GM12891 (cell line): ENCODE results near the gene ASCL2.

Source experiments
- DNase-seq: peaks from one replicate; pipeline ENCODE4 v3.0.0; 2011; ENCODE audit warnings: low spot score; ENCODE audit not compliant: insufficient read length
- FAIRE-seq: peaks from 2 replicates; lab custom pipeline; 2011; peaks lifted over from hg19 to GRCh38; lab: Jason Lieb, UNC
- PAX5 ChIP-seq: IDR thresholded peaks from 2 replicates; pipeline ENCODE4 v1.6.1; 2011; ENCODE audit warnings: low read length, moderate library complexity, mild to moderate bottlenecking; ENCODE audit not compliant: insufficient read depth, severe bottlenecking
- POLR2A ChIP-seq: IDR thresholded peaks from 2 replicates; pipeline ENCODE4 v1.6.1; 2011; ENCODE audit warnings: low read depth, low read length, control low read depth
- POLR2AphosphoS5 ChIP-seq: IDR thresholded peaks from 2 replicates; pipeline ENCODE4 v1.6.1; 2011; ENCODE audit warnings: low read depth, low read length, control low read depth
- POU2F2 ChIP-seq: IDR thresholded peaks from 2 replicates; pipeline ENCODE4 v1.6.1; 2011; ENCODE audit warnings: low read depth, mild to moderate bottlenecking, control low read depth, low read length, moderate library complexity
- SPI1 ChIP-seq: IDR thresholded peaks from 2 replicates; pipeline ENCODE4 v1.6.1; 2011; ENCODE audit warnings: low read depth, low read length, control low read depth
- TAF1 ChIP-seq: IDR thresholded peaks from 2 replicates; pipeline ENCODE4 v1.6.1; 2011; ENCODE audit warnings: low read depth, low read length, control low read depth

ASCL2 gene

DNA sequence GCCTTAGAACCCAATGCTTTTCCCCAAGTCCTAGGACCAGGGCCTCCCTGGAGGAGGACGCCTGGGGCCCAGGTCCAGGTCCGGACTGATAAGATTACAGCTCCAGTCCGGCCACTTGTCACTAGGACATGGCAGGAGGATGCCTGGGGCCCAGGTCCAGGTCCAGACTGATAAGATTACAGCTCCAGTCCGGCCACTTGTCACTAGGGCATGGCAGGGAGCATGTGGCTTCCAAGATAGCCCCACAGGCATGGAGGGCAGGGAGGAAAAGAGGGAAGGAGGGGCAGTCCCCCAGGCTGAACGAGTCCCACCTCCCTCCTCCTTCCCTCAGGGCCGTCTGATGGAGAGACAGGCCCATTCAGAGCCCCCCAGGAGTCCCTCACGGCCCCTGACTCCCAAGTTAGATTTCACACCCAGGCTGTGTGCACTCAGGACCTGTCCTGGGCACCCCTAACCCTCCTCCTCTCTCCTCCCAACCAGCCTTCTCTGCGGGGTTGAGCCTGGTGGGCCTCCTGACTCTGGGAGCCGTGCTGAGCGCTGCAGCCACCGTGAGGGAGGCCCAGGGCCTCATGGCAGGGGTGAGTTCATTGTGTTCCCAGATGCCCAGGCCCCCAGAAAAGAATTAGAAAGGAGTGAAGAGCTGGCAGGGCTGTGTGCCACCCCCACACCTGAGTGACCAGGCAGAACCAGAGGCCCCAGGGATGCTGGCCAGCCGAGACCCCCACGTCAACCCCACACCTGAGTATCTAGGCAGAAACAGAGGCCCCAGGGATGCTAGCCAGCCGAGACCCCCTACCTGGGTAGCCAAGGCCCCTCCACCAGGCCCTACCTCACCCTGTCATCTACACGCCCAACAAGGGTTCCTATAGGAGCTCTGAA, 33.5 kb upstream of the ASCL2 start:
- FAIRE-seq = no peak
- TF ChIP-seq TAF1 = no peak
- no peak for TF ChIP-seq PAX5
- no peak for TF ChIP-seq POLR2AphosphoS5
- DNase-seq = no peak

DNA sequence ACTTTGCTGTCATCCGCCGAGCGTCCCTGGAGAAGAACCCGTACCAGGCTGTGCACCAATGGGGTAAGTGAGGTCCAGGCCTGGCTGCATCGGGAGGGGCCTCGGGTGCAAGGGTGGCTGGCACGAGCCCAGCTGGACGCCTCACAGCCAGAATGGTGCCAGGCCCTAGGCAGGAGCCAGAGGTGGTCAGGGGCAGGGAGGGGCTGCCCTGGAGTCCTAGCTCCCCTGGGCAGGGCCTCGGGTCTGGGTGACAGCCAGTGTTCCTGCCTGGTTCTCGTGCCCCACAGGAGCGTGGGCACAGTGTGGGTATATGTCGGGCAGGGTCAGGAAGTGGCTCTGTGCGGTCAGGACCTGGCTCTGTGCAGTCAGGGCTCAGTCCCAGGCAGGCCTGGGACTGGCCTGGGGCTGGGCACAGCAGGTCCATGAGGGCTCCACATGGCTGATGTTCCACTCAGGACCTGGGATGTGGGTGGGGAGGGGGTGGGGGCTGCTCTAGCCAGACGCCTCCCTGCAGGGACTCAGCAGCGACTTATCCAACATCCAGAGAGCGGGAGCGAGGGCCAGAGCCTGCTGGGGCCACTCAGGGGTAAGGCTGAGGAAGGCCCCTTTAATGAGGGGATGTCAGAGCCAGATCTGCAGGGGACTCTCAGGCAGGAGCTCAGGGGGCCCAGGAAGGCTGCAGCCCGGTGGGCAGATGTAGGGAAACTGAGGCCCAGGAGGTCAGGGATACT, 32.7 kb upstream of the ASCL2 start:
- TF ChIP-seq SPI1 (no peak), TAF1 (no peak), POU2F2 (no peak), POLR2A (no peak), POLR2AphosphoS5 (no peak), PAX5 (no peak)
- no peak for DNase-seq
- FAIRE-seq = no peak

DNA sequence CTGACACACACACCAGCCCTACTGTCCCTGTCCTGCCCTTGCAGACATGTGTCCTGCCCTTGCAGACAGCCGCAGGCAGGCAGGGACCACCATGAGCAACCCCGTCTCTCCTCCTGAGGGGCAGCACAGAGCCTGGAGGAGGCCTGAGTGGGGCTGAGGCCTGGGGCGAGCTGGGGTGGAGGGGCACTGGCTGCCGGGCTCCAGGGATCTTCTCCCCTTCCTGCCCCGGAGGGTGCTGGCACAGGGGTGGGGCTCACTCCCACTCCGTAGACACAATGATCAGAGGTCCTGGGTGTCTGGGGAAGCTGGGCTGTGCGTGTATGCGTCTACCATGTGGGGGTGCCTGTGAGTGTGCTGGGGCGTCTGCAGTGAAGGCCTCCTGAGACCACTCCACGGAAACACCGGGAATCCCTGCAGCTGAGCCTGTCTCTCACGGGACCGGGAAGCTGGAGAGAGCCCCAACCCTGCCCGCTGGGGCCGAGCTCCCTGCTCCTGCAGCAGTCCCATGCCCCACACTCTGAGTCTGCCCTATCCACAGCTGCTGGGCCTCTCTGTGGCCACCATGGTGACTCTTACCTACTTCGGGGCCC, 32.0 kb upstream of the ASCL2 start:
- peak; percentile 68 for FAIRE-seq
- TF ChIP-seq POLR2AphosphoS5 (no peak), PAX5 (no peak), TAF1 (no peak), POLR2A (no peak), POU2F2 (no peak), SPI1 (no peak)
- DNase-seq = no peak

DNA sequence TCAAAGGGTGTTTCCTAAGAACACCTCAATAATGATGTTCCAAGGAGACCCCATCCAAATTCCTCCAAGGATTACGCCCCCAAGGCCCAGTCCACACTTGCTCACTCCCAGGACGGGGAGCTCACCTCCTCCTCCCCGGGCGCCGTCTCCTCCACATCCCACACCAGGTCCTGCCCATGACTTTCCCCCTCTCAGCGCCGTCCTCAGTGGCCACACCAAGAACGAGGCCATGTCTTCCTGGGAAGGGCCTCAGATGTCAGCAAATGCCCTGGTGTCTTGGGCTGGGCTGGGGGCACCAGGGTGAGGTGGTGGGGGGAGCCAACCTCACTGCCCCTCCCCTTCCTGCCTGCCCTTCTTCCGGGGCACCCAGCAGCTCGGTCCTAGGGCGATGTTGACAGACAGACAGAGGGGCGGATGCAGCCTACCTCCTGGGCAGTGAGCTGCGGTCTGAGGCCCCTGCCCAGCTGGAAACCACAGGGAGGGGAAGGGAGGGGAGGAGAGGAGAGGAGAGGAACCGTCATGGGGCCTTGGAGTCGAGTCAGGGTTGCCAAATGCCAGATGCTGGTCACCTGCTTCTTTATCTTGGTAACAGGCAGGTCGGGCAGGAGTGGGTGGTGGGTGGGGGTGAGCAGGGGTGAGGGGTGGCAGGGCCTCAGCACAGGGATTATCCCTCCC, 31.4 kb upstream of the ASCL2 start, which contains the start of the genes C11orf21 and TSPAN32:
C11orf21 (minus strand) TSS at position 288 of the 675 bp plus-strand sequence; CDS start at position 178, 110 bp downstream.
TSPAN32 (plus strand) TSS at position 383 of the 675 bp plus-strand sequence; CDS start at position 520, 137 bp downstream.
- FAIRE-seq (peak; percentile 72), DNase-seq (no peak)
- no peak for TF ChIP-seq SPI1
- no peak for TF ChIP-seq TAF1
- no peak for TF ChIP-seq POLR2AphosphoS5
- no peak for TF ChIP-seq POLR2A
- no peak for TF ChIP-seq PAX5
- no peak for TF ChIP-seq POU2F2

DNA sequence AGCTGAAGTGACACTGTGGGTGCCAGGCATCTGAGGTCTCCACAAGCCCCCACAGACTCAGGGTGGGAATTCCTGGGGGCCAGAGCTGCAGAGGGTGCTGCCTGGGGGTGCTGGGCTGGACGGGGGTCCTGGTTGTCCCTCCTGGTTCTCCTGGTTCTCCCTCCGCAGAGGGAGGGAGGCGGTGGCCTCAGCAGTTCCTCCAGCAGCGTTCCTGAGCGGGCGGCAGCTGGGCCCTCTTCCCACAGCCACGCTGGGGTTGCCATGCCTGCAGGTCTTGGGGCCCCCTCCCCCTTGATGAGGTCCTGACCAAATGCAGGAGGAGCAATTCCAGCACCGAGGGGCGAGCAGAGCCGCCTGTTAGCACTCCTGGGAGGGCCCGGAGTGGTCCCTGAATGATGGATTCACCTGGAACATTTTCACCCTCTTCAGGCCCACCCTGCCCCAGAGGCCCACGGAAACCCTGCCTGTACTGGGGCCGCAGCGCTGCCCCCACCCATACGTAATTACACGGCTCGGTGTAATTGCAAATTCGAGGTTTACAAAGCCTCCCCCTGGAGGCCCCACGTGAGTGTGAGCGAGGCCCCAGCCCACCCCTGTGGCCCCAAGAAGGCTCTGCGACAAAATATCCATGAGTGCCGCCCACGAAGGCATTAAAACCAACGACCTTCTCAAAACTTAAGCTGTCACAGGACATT, 30.7 kb upstream of the ASCL2 start:
- DNase-seq = no peak
- no peak for TF ChIP-seq TAF1
- no peak for TF ChIP-seq POLR2AphosphoS5
- no peak for TF ChIP-seq SPI1
- TF ChIP-seq POU2F2 = no peak
- TF ChIP-seq PAX5 = no peak
- no peak for TF ChIP-seq POLR2A
- FAIRE-seq = no peak

DNA sequence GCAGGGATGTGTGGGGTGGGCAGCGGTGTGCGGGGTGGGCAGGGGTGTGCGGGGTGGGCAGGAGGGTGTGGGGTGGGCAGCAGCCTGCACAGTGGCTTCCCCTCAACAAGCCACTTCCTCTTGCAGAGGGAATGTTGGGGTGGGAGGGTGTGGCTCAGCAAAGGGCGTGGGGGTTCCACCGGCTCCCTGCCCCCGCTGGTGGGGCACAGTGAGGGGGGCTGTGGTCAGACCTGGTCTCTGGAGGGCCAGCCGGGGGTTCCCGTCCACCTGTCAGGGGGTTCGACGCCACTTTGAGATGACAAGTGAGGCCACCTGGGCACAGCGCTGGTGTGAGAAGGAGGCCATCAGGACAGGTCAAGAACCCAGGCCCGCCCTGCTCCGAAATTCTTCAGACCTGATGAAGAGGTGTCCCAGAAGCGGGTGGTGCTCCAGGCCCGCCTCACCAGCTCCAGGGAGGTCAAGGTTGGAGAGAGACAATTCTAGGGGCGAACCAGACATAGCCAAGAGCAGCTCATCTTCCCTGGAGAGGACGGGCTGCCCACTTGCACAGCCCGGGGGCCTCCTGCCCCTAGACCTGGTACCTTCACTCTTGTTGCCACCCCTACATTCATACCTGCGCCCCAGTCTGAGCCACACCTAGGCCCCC, 30.0 kb upstream of the ASCL2 start:
- 0 out of 2 replicates have a peak, but pooled peaks have one; percentile 34 for TF ChIP-seq SPI1
- TF ChIP-seq POLR2AphosphoS5 = no peak
- FAIRE-seq (no peak), DNase-seq (no peak)

DNA sequence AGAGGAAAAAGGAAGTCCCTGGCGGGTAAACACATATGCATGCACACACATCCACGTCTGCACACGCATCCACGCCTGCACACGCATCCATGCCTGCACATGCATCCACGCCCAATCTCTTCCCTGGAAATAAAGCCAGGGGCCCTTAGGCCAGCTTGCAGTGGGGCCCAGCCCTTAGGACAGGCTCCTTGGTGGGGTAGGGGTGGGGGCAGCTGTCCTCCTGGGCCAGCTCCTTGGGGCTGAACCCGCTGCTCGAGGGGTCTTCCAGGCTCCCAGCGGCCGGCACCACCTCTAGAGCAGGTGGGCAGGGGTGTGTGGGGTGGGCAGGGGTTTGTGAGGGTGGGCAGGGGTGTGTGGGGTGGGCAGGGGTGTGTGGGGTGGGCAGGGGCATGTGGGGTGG, 29.4 kb upstream of the ASCL2 start:
- no peak for FAIRE-seq
- TF ChIP-seq TAF1 (no peak), POLR2A (no peak), POU2F2 (no peak), PAX5 (no peak), SPI1 (no peak), POLR2AphosphoS5 (no peak)
- no peak for DNase-seq
